Astrocyte of the spinal cord (primary cell): Measurements from ENCODE around the gene MACROD2.
A peak's percentile ranks its signal among the peaks of the same experiment; 100 is the strongest.
"Not testable (repeated sequence)": the region's sequence is repeated elsewhere in the genome, so short reads cannot be mapped to it uniquely, and the experiment has no call there.

Experiments used
- DNase-seq: peaks from one replicate; pipeline ENCODE4 v3.0.0; 2011; ENCODE audit warnings: low read depth, low spot score
- H3K4me3 ChIP-seq: 2 replicates; pipeline ENCODE4 v1.5.1; 2011; ENCODE audit warnings: low read depth, mild to moderate bottlenecking, low read length, moderate library complexity
- in situ Hi-C: cut with HindIII; loops from 2 replicates; pipeline ENCODE4 v1.10.0; 2017; ENCODE audit warnings: low sequenced_read_pairs
- TF ChIP-seq, protein P1 (sequence below): IDR thresholded peaks from 2 replicates; pipeline ENCODE4 v1.5.1; 2012; ENCODE audit warnings: low read depth, mild to moderate bottlenecking, low read length, inconsistent platforms

Gene MACROD2

DNA sequence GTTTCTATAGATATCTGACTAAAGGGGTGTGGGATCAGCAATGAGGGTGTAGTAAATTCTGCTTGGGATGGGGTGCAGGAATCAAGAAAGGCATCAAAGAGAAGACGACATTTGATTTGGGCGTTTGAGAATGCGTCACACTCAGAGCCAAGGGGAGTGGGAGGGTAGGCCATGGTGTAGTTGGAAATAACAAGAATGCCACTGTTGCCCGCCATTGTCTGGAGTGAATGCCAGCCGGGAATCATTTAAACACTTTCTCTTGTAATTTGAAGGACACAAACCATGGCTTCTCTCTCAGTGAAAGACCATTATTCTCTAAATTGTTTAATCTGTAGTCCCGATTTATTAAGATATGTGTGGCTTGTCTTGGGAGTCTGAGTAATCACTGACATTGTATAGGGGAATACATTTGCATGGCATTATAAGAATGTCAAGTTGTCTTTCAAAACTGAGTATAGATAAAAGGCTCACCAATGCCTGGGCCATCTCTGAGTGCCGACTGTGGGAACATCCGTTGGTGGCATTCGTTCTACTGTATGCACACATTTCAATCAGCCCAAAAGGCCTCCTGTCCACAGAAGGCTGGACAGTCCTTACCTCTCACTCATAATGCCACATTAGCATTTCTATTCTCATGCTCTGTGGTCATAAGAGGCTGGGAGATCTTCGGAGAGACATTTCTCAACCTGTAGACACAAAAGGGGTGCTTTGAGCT lies 1800.1 kb downstream of the MACROD2 start:
- DNase-seq, result no peak
- TF ChIP-seq, protein P1, sequence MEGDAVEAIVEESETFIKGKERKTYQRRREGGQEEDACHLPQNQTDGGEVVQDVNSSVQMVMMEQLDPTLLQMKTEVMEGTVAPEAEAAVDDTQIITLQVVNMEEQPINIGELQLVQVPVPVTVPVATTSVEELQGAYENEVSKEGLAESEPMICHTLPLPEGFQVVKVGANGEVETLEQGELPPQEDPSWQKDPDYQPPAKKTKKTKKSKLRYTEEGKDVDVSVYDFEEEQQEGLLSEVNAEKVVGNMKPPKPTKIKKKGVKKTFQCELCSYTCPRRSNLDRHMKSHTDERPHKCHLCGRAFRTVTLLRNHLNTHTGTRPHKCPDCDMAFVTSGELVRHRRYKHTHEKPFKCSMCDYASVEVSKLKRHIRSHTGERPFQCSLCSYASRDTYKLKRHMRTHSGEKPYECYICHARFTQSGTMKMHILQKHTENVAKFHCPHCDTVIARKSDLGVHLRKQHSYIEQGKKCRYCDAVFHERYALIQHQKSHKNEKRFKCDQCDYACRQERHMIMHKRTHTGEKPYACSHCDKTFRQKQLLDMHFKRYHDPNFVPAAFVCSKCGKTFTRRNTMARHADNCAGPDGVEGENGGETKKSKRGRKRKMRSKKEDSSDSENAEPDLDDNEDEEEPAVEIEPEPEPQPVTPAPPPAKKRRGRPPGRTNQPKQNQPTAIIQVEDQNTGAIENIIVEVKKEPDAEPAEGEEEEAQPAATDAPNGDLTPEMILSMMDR, result no peak
- no peak overlapping the region for H3K4me3 ChIP-seq
- in situ Hi-C loops, result no loop called here

DNA sequence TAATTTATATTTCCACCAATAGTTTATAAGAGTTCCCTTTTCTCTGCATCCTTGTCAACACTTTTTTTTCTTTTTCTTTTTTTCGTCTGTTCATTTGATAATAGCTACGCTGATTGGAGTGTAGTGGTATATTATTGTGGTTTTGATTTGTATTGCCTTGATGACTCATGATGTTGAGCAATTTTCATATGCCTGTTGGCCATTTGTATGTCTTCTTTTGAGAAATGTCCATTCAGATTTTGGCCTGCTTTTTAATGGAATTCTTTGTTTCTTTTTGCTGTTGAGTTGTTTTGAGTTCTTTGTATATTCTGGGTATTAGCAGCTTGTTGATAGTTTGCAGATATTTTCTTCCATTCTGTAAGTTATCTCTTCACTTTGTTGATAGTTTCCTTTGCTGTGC lies 1804.6 kb downstream of the MACROD2 start:
- peak; percentile 10 for DNase-seq
- TF ChIP-seq, protein P1, result no peak
- in situ Hi-C loops, result no loop called here
- H3K4me3 ChIP-seq, result no peak overlapping the region

- no peak for DNase-seq
- in situ Hi-C loops, result no loop called here
- H3K4me3 ChIP-seq, result no peak overlapping the region
- TF ChIP-seq, protein P1, result no peak
These were observed 1806.7 kb downstream of the MACROD2 start for GRCh38 chr20:15802020-15802419.

DNA sequence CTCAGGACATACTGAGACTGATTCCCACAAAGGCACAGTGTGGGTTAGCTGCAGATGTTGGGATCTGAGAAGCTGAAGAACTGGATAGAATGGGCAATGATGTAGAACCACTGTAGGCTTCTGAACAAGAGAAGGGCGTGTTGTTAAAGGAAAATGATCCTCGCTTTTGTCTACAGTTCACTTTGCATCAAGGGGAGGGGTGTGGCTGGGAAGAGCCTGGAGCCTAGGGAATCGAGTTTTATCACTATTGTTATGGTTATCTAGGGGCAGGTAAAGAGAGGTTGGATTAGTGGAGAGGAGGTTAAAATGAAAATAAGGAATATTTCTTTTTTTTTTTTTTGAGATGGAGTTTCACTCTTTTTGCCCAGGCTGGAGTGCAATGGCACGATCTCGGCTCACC lies 1809.8 kb downstream of the MACROD2 start:
- H3K4me3 ChIP-seq, result no peak overlapping the region
- TF ChIP-seq, protein P1, result no peak
- in situ Hi-C loops, result no loop called here
- no peak for DNase-seq

DNA sequence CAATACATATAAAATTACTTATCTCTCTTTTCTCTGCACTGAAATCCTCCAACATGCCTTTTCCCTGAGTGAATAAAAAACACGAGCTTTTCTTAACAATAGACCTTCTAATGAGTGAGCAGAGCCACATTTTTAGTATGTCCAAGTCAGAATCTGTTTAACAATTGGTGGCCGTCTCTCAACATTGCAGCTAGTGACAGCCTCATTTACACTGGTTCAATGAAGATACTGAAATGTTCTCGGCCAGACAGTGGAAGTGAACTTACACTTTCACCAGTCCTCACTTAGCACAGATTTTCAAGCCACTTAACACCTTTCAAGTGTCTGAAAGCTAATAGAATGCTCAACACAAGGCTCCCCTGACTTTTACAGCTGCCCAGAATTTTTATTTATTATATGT lies 1810.8 kb downstream of the MACROD2 start:
- TF ChIP-seq, protein P1, result no peak
- no peak overlapping the region for H3K4me3 ChIP-seq
- in situ Hi-C loops, result no loop called here
- no peak for DNase-seq

DNA sequence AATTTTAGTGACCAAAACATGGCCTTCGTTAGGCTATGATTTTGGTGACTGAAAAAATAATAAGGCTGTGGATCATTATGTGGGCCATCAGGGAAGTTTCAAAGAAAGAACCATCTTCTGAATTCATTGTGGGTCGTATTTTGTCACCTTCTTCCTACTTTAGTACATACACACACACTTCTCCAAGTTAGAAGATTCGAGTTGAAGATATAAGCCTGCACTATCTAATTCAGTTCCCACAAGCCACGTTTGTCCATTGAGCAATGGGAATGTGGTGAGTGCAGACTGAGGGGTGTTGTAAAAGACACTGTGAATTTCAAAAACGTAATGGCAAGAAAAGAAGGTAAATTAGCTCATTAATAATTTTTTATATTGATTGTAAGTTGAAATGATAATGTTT lies 1812.0 kb downstream of the MACROD2 start:
- no peak overlapping the region for H3K4me3 ChIP-seq

GRCh38 chr20:15807771-15808170 lies 1812.5 kb downstream of the MACROD2 start:
- H3K4me3 ChIP-seq, in situ Hi-C loops, DNase-seq: not testable (repeated sequence)

More for the DNA sequence above, 1812.0 kb downstream of the MACROD2 start:
- TF ChIP-seq, protein P1, result no peak
- in situ Hi-C loops, result no loop called here
- DNase-seq, result no peak
